OCI-LY1 (cell line): Measurements from ENCODE around the gene SLC37A1.
A peak's percentile ranks its signal among the peaks of the same experiment; 100 is the strongest.

Experiments used
- H2AFZ ChIP-seq: fragments of 200-600 bp; sonication (generic), shearing (Covaris generic); 2 replicates; pipeline ENCODE4 v1.6.0; 2014; ENCODE audit warnings: antibody characterized with exemption, mild to moderate bottlenecking, low read length
- H3F3A ChIP-seq: fragments of 200-600 bp; sonication (generic), shearing (Covaris generic); 2 replicates; pipeline ENCODE4 v1.6.0; 2014; ENCODE audit warnings: mild to moderate bottlenecking, antibody characterized with exemption, low read length, moderate library complexity; ENCODE audit not compliant: insufficient read depth
- H3K27ac ChIP-seq: fragments of 200-600 bp; sonication (generic); 2 replicates; pipeline ENCODE4 v1.5.1; 2014; ENCODE audit warnings: low read length, mixed run types, mild to moderate bottlenecking, low read depth; ENCODE audit not compliant: poor library complexity, severe bottlenecking
- H3K27me3 ChIP-seq: fragments of 200-600 bp; sonication (generic); 2 replicates; pipeline ENCODE4 v1.6.0; 2014; ENCODE audit warnings: antibody characterized with exemption, mild to moderate bottlenecking, low read length, moderate library complexity; ENCODE audit not compliant: insufficient read depth
- H3K36me3 ChIP-seq: fragments of 200-600 bp; sonication (generic); 2 replicates; pipeline ENCODE4 v1.6.1; 2014; ENCODE audit warnings: mild to moderate bottlenecking, antibody characterized with exemption, low read length, moderate library complexity, mixed read lengths; ENCODE audit not compliant: insufficient read depth
- H3K4me1 ChIP-seq: fragments of 200-600 bp; sonication (generic); 2 replicates; pipeline ENCODE4 v1.5.1; 2014; ENCODE audit warnings: mild to moderate bottlenecking, low read length, moderate library complexity; ENCODE audit not compliant: insufficient read depth, severe bottlenecking
- H3K4me2 ChIP-seq: fragments of 200-600 bp; sonication (generic), shearing (Covaris generic); 2 replicates; pipeline ENCODE4 v1.6.1; 2014; ENCODE audit warnings: low read length
- H3K4me3 ChIP-seq: fragments of 200-600 bp; sonication (generic); 2 replicates; pipeline ENCODE4 v1.5.1; 2014; ENCODE audit warnings: low read length, low read depth, mild to moderate bottlenecking, mixed read lengths; ENCODE audit not compliant: poor library complexity, severe bottlenecking
- H3K79me2 ChIP-seq: fragments of 200-600 bp; shearing (Covaris generic); 2 replicates; pipeline ENCODE4 v1.6.1; 2016; ENCODE audit warnings: mixed run types, low read length, mixed read lengths; ENCODE audit not compliant: insufficient read depth
- H3K9ac ChIP-seq: fragments of 200-600 bp; sonication (generic), shearing (Covaris generic); 2 replicates; pipeline ENCODE4 v1.6.1; 2014; ENCODE audit warnings: mild to moderate bottlenecking, low read length, mixed read lengths
- H3K9me2 ChIP-seq: fragments of 200-600 bp; sonication (generic), shearing (Covaris generic); 2 replicates; pipeline ENCODE4 v1.6.1; 2014; ENCODE audit warnings: low read depth, mild to moderate bottlenecking, low read length, mixed read lengths
- H3K9me3 ChIP-seq: fragments of 200-600 bp; shearing (Covaris generic); 2 replicates; pipeline ENCODE4 v1.6.1; 2014; ENCODE audit warnings: low read length, mixed read lengths
- H4K20me1 ChIP-seq: fragments of 200-600 bp; sonication (generic), shearing (Covaris generic); 2 replicates; pipeline ENCODE4 v1.6.0; 2016; ENCODE audit warnings: mild to moderate bottlenecking, low read length; ENCODE audit not compliant: insufficient read depth
- EZH2 ChIP-seq: fragments of 200-600 bp; sonication (generic), shearing (Covaris generic); IDR thresholded peaks from 2 replicates; pipeline ENCODE4 v1.8.0; 2017; ENCODE audit warnings: borderline replicate concordance, mixed run types, mild to moderate bottlenecking, antibody characterized with exemption, low read length, moderate library complexity, mixed read lengths
- TF ChIP-seq, protein P1 (sequence below): fragments of 200-600 bp; sonication (generic), shearing (Covaris generic); IDR thresholded peaks from 2 replicates; pipeline ENCODE4 v1.5.1; 2017; ENCODE audit warnings: mild to moderate bottlenecking, antibody characterized with exemption, low read length, moderate library complexity, mixed read lengths

The SLC37A1 gene

DNA sequence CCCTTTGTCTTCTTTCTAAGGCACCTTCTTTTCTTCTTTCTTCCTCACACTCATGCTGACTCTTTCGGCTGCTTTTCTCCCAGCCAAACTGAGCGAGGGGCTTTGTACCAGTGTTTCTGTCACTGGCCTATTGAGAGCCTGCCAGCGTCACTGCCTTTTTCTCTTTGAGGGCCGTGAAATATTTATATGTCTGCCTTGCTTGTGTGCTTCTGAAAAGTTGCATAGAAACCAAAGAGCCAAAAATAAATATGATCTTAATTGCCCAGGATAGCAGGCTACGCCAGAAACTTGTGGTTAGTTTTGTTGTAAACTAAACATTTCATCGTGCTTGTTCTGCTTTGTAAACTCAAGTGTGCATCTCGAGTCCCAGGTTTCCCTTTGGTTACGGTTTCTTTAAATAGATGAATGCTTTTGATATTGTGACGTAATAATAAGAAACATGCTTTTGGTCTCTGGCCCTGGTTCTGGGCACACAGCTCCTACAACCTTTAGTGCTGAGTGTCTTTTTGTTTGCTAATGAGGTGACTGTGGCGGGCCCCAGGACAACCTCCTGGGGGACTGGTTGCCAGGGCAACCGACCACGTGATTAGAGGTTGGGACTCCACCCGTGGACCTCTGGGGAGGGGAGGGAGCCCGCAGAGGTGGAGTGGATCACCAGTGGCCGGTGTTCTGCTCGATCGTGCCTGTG lies 10.8 kb downstream of the SLC37A1 start:
- Histone ChIP-seq H3K4me3 (peak overlapping the region; percentile 47), H3K4me2 (peak overlapping the region; percentile 89), H3K9ac (peak overlapping the region; percentile 64), H3K27ac (peak overlapping the region; percentile 97), H3K27me3 (no peaks in the 10 kb centered on the region), H4K20me1 (no peaks in the 10 kb centered on the region), H3F3A (0 out of 2 replicates have a peak, but pooled peaks cover 7% of the 10 kb centered on the region), H2AFZ (peak overlapping the region; percentile 73), H3K79me2 (no peaks in the 10 kb centered on the region), H3K9me3 (no peaks in the 10 kb centered on the region), H3K4me1 (peaks cover 69% of the 10 kb centered on the region), H3K9me2 (no peaks in the 10 kb centered on the region), H3K36me3 (peaks cover 22% of the 10 kb centered on the region; the same call in 1 of the 2 replicates)
- no peak for TF ChIP-seq EZH2
- TF ChIP-seq, protein P1, sequence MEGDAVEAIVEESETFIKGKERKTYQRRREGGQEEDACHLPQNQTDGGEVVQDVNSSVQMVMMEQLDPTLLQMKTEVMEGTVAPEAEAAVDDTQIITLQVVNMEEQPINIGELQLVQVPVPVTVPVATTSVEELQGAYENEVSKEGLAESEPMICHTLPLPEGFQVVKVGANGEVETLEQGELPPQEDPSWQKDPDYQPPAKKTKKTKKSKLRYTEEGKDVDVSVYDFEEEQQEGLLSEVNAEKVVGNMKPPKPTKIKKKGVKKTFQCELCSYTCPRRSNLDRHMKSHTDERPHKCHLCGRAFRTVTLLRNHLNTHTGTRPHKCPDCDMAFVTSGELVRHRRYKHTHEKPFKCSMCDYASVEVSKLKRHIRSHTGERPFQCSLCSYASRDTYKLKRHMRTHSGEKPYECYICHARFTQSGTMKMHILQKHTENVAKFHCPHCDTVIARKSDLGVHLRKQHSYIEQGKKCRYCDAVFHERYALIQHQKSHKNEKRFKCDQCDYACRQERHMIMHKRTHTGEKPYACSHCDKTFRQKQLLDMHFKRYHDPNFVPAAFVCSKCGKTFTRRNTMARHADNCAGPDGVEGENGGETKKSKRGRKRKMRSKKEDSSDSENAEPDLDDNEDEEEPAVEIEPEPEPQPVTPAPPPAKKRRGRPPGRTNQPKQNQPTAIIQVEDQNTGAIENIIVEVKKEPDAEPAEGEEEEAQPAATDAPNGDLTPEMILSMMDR = no peak

DNA sequence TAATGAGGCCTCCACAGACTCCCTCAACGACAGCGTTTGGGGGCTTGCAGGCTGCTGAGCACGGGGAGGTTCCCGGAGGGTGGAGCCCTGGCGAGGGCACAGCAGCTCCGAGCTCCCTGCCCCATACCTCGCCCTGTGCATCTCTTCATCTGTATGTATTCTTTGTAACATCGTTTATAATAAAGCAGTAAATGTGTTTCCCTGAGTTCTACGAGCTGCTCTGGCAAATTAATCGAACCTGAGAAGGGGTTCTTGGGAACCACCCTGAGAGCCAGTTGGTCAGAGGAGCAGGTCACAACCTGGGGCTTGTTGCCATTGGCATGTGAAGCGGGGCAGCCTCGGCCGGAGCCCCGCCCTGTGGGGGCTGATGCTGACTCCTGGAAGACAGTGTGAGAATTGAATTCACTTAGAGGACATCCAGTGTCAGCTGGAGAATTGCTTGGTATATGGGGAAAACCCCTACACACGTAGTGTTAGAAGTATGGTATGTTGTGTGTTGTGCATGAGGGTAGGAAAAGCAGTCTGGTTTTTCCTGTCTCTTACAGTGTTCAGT lies 11.5 kb downstream of the SLC37A1 start:
- Histone ChIP-seq H3K79me2 (no peaks in the 10 kb centered on the region), H2AFZ (no peak overlapping the region), H3K4me1 (peaks cover 75% of the 10 kb centered on the region), H3K9me3 (no peaks in the 10 kb centered on the region), H3F3A (0 out of 2 replicates have a peak, but pooled peaks cover 7% of the 10 kb centered on the region), H4K20me1 (no peaks in the 10 kb centered on the region), H3K9me2 (no peaks in the 10 kb centered on the region), H3K36me3 (peaks cover 19% of the 10 kb centered on the region; the same call in 1 of the 2 replicates), H3K4me3 (peak overlapping the region; percentile 47), H3K27me3 (no peaks in the 10 kb centered on the region), H3K27ac (peak overlapping the region; percentile 97), H3K9ac (peak overlapping the region; percentile 64), H3K4me2 (peak overlapping the region; percentile 89)
- TF ChIP-seq, protein P1 = no peak
- TF ChIP-seq EZH2 = no peak

DNA sequence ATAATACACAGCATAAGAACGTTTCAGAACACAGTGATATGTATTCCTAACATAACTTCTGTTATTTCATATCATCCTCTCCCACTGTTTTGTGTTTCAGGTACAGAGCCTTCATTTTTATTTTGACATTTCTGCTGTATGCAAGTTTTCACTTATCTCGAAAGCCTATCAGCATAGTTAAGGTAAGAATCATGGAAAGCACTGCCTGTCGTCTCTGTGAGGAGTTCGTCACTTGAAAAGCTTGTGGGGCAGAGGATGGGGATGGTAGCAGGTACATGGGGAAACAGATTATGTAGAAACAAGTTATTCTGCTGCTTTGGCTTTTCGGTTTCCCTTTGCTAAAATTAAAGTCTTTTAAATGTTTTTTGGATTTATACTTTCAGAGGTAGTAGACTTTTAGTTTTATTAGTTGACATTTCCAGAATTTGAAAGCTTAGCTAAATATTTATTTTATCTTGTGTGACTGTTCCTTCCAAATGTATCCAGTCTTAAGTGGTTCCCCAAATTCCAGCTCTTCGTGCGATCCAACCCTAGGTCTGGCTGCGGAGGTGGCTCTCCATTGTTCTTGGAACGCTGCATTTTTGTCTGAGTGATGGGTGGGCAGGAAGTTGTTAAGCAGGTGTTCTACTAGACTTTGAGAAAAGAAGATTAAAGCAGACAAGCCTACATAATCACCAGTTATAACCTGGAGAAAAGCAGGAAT lies 12.2 kb downstream of the SLC37A1 start:
- H3K27me3 ChIP-seq = no peaks in the 10 kb centered on the region
- H3F3A ChIP-seq = 0 out of 2 replicates have a peak, but pooled peaks cover 7% of the 10 kb centered on the region
- H2AFZ ChIP-seq = no peak overlapping the region
- peak overlapping the region; percentile 89 for H3K4me2 ChIP-seq
- H3K79me2 ChIP-seq = no peaks in the 10 kb centered on the region
- no peaks in the 10 kb centered on the region for H3K9me2 ChIP-seq
- peak overlapping the region; percentile 66; the same call in 1 of the 2 replicates for H3K9ac ChIP-seq
- H4K20me1 ChIP-seq = no peaks in the 10 kb centered on the region
- peaks cover 16% of the 10 kb centered on the region; the same call in 1 of the 2 replicates for H3K36me3 ChIP-seq
- H3K9me3 ChIP-seq = no peaks in the 10 kb centered on the region
- TF ChIP-seq EZH2 = no peak
- TF ChIP-seq, protein P1 = no peak
- peaks cover 83% of the 10 kb centered on the region for H3K4me1 ChIP-seq
- H3K4me3 ChIP-seq = peak overlapping the region; percentile 47
- peak overlapping the region; percentile 97 for H3K27ac ChIP-seq
